Activated naive CD4-positive, alpha-beta T cell treated with anti-CD3 and anti-CD28 coated beads, Interleukin-2, amount 50 U/mL, for 16 hours (primary cell): ENCODE measurements around the gene RFT1.
A peak's percentile ranks its signal among the peaks of the same experiment; 100 is the strongest.

Source experiments
- DNase-seq: peaks from one replicate; pipeline ENCODE4 v3.0.0-alpha.2; 2020

The RFT1 gene

GRCh38 chr3:53084310-53085001, 45.8 kb downstream of the RFT1 start:
- no peak for DNase-seq

DNA sequence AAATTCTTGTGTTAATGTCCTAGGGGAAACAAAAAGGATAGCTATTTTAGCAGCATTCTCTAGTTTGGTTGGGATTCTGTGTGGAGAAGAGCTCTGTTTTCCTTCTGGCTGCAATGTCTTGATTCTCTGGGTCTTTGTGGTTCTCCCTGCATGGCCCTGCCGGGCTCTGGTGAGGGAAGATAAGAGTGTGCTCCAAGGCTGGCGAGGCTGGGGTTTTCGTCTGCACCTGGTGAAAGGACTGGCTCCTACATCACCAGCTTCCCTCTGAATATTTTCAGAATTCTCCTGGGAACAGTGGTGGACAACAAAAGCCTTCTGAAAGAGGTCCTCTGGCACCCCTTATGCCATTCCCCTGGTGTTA, 46.3 kb downstream of the RFT1 start:
- no peak for DNase-seq

DNA sequence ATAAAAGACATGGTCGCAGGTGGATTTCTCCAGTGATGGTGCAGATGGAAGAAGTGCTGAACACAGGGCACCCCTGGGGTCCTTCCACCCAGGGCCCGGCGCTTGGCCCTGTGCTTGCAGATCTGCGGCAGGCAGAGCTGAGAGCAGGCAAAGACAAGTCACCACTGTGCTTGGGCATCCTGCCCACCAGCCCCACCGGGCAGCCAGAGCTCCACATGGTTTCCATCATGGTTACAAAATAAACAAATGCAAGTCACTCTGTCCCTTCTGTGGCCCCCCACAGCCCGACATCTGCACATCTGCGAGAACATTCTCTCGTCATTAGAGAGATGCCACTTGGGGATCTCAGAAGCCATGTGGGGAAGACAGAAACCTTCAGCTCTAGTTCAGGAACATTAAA, 46.7 kb downstream of the RFT1 start:
- no peak for DNase-seq

- no peak for DNase-seq
Observed at GRCh38 chr3:53082736-53083135, 47.5 kb downstream of the RFT1 start.

GRCh38 chr3:53081318-53081717, 48.9 kb downstream of the RFT1 start:
- DNase-seq = no peak

DNA sequence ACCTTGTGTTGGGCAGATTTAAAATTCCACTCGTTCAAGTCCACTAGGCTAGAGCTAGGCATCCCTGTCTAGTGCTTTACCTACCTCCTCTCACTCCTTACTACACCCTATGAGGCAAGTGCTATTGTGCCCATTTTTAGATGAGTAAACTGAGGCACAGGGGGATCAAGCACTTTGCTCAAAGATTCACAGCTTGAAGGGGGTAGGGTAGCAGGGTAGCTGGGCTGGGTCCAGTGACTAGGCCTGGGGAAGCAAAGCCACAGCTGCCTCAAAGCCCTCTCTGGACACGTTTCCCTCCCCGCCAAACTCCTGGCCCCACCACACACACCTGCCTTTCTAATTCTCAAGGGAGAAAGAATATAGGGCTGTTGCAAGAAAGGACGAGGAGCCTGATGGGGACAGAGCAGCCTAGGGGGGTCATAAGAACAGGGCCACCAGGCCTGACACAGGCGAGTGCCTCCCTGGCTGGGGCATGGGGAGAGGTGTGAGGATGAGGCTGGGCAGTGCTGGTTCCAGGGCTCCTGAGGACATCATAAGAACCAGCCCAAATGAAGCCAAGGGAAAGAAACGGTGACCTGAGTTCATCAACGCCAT, 49.5 kb downstream of the RFT1 start:
- no peak for DNase-seq

GRCh38 chr3:53079791-53080555, 50.3 kb downstream of the RFT1 start:
- no peak for DNase-seq

- no peak for DNase-seq
Observed at GRCh38 chr3:53079147-53079546, 51.1 kb downstream of the RFT1 start.

- no peak for DNase-seq
Observed at GRCh38 chr3:53078656-53079055, 51.6 kb downstream of the RFT1 start.

DNA sequence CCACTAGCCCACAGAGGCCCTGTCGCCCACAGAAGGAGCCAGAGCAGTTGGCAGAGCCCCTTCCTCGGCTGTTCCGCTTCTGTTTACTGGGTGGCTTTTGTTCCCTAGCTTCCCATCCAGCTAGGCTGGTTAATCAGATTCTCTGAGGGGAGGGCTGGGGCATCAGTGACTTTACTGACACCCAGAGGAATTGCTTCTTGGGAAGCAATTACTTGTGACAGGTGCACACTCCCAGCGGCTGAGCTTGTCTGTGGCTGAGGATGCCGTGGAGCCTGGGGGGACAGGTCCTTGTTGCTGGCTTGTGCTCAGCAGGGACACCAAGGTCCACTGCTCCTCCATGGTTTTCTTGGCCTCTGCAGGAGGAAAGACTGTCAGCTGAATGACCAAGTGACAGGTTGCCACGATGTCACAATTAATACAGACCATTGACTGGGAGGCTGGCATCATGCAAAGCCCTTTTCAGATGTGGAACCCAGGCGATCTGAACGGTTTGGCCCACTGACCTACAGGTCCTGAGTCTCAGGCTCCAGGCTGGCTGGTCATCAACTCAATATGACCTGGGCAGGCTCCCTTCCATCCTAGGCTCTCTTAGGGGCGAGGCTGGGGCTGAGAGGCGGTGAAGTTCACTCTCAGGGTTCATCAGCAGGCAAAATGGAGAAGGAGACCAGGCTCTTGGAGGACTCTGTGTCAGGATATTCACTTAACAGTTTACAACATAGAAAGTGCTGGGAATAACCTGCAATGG, 52.6 kb downstream of the RFT1 start:
- DNase-seq = no peak

- no peak for DNase-seq
Observed at GRCh38 chr3:53075743-53076140, 54.5 kb downstream of the RFT1 start.

GRCh38 chr3:53074761-53075742, 55.2 kb downstream of the RFT1 start:
- DNase-seq = no peak

DNA sequence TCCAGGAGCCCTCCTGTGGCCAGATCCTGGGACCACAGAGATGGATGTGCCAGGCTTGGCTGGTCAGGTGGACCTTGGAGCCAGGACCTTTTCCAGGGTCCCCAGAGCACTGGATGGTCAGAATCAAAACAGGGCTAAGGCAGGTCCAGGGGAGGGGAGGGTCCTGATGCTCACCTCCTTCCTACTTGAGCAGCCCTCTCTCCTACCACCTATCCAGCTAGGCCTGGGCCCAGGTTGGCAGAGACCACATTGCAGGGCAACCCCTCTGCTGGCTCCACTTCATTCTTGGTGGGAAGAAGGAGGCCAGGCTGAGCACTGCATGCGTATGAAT, 55.9 kb downstream of the RFT1 start:
- DNase-seq = no peak

DNA sequence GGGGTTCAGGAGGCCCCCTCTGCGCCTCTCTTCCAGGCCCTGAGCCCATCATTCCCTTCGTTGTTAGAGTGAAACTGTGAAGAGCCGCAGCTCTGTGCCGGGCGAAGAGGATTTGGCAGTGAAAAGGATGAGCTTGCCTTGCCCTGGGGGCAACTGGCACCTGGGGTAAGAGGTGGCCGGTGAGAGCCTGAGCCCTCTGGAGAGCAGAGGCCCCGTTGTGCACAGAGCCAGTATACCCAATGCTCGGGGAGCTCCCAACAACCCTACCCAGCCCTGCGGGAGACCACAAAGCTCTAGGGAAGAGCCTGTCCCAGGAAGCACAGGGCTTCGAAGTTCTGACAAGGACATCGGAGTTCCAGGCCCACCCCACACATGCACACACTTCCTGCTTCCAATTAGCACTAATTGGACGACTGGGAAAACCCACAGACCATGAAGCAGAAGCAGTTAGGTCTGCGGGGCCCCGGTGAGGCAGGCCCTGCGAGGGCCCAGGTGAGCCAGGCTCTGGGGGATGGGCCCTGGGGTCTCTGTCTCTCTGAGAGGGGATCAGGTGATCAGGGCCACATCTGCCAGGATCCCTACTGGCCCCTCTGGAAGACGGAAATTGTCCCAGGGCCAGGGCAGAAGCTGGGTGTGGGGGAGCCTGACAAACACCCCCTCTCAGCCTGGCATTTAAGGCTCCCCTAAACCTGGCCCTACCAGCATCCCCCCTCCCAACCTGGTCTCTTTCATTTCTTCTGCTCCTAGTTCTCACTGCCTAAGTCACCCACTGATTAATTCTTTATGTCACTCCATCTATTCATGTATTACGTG, 56.5 kb downstream of the RFT1 start:
- no peak for DNase-seq

GRCh38 chr3:53072653-53073552, 57.3 kb downstream of the RFT1 start:
- peak; percentile 89 for DNase-seq

DNA sequence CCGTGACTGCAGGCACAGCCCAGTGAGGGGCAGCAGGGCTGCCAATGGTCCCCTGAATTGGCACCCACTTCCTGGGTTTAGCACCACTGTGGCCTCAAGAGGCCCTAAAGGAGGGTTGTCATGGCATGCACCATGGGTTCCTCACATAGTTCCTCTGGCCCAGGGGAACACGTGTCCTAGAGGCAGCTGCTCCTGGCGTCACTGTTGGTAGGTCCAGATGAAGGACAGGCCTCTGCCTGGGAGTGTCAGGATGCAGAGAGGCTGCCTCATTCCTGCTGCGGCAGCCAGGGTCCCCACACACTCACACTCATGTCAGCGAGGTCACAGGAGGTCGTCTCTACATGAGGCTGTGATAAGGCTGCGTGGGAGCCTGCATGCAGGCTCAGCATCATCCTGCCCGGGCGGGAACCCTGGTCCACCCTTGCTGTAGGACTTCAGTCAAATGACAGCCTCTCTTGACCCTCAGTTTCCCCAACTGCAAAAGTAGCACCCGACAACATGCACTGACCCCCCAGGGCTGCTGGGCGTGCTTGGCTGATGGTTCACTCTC, 58.3 kb downstream of the RFT1 start:
- DNase-seq = no peak

DNA sequence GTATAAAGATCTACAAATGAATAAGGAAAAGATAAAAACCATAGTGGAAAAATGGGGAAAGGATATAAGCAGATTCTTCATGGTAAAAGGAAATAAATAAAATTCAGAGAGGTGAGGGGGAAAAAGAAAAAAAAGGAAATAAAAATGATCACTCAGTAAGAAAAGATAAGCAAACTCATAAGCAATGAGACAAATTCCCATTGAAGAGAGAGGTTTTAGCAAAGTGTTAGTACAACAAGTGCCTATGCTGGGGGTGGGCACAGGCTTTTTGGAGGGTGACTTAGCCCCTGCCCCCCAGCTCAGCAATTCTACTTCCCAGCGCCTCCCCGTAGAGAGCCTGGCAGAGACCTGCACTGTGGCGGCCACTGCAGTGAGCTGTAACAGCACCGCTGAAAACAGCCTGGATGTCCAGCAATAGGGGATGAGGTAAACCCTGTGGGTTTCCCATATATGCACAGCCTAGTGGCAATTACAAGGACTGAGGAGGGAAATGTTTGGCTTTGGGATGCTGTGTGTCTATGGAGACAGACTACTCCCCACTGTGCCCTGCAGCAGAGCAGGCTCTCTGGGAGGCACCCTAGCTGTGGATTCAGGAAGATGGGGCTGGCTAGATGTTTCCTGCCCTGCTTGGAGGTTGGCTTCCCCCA, 60.7 kb downstream of the RFT1 start:
- DNase-seq = no peak

DNA sequence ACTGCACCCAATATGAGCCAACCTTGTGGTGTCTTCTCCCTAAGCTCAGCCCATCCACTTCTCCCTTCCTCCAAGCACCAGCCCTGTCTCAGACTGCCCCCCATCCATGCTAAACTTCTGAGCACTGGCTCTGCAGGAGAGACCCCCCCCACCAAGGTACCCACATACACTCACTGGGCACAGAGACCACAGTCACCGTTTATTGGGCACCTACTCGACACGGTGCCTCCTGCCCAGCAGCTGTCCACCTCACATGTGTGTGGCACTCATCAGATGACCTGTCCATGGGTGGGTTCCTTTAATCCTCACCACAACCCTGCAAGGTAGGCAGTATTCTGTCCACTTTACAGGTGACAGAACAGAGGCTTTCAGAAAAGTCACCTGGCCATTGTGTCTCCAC, 62.1 kb downstream of the RFT1 start:
- DNase-seq = no peak

GRCh38 chr3:53067567-53067966, 62.7 kb downstream of the RFT1 start:
- DNase-seq = no peak
